Measurements from ENCODE around the gene SHD.
"Not testable (repeated sequence)": the region's sequence is repeated elsewhere in the genome, so short reads cannot be mapped to it uniquely, and the experiment has no call there.

DNA sequence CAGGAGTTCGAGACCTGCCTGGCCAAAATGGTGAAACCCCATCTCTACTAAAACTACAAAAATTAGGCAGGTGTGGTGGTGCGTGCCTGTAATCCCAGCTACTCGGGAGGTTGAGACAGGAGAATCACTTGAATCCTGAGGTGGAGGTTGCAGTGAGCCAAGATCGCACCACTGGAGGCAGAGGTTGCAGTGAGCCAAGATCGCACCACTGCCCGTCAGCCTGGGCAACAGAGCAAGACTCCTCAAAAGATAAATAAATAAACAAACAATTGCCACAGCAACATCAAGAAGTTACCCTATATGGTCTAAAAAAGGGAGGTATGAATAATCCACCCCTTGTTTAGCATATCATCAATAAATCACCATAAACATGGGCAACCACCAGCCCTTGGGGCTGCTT lies 33.1 kb upstream of the SHD start:
- TF ChIP-seq, protein P1, sequence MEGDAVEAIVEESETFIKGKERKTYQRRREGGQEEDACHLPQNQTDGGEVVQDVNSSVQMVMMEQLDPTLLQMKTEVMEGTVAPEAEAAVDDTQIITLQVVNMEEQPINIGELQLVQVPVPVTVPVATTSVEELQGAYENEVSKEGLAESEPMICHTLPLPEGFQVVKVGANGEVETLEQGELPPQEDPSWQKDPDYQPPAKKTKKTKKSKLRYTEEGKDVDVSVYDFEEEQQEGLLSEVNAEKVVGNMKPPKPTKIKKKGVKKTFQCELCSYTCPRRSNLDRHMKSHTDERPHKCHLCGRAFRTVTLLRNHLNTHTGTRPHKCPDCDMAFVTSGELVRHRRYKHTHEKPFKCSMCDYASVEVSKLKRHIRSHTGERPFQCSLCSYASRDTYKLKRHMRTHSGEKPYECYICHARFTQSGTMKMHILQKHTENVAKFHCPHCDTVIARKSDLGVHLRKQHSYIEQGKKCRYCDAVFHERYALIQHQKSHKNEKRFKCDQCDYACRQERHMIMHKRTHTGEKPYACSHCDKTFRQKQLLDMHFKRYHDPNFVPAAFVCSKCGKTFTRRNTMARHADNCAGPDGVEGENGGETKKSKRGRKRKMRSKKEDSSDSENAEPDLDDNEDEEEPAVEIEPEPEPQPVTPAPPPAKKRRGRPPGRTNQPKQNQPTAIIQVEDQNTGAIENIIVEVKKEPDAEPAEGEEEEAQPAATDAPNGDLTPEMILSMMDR (IDR thresholded peaks at IDR 0.05) = not testable (repeated sequence)
- TF ChIP-seq POLR2A (IDR thresholded peaks at IDR 0.05) = not testable (repeated sequence)

All from body of pancreas (tissue), 4 donors.